Stimulated activated CD8-positive, alpha-beta memory T cell treated with anti-CD3 and anti-CD28 coated beads, Interleukin-7, amount 100 ng/mL, for 48 hours (primary cell): ENCODE measurements around the gene GRIK4.

Source experiments
- DNase-seq, 2 donors: peaks; one replicate each; pipeline ENCODE4 v3.0.0-alpha.2; 2020; ENCODE audit warnings: low read depth in 1 of 2; ENCODE audit errors: extremely low read depth in 1 of 2

The GRIK4 gene

DNA sequence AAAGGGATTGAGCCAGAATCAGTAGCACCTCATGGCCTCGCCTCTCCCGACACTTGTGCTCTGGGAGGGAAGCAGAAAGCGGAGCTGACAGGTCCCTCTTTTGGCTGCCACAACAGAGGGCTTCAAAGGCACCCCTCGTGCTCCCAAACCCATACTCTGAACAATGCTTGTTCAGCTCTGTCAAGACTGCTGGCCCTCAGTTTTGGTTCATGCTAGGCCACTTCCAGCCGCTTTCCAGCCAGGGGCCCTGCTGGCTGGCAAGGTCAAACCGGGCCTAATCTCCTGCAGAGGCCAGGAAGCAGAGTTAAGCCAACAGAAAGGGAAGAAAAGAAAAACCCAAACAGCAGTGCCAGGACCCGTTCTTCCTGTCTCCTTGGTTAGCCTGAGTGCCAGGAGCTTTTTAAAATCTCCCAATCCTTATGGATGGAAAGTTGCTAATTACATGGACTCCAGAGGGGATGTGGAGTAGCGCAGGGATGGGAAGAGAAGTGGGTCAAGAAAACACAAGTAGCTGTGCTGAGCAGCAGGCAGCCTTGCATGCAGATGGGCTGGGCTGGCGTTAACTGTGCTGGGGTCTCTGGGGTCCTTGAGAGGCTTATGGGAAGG is 150.6 kb downstream of the GRIK4 start:
- no peak for DNase-seq

GRCh38 chr11:120663142-120663541 is 151.6 kb downstream of the GRIK4 start:
- DNase-seq, result no peak

DNA sequence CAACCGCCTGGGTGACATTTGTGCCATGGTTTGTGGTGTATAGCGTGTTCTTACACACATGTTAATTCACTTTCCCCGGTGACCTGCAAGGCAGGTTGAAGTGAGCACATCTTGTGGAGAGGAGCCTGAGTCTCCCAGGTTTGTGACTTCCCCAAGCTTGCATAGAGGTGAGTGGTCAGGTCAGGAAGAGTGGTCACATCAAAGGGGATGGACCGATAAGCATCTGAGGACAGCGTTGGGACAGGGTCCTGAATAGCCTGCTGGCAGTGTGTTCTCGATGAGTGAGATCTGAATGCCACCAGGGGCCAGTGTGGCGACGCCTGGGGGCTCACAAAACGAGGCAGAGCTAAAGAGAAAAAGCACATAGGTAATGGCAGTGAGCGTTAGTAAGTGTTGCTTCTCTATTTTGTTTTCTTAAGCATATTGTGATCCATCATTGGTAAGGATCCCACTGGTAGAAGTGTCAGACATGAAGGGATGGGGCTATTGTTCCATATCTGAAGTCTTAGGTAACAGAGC is 154.6 kb downstream of the GRIK4 start:
- DNase-seq, result no peak

GRCh38 chr11:120667281-120667680 is 155.7 kb downstream of the GRIK4 start:
- DNase-seq, result no peak

DNA sequence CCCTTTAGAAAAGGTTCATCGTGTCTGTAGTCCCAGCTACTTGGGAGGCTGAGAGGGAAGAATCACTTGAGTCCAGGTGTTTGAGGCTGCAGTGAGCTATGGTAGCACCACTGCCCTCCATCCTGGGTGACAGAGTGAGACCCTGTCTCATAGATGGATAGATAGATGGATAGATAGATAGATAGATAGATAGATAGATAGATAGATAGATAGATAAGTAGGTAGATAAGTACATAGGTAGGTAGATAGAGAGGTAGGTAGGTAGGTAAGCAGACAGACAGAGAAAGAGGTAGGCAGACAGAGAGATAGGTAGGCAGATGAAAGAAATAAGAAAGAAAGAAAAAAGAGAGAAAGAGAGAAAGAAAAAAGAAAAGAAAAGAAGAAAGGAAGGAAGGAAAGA is 156.4 kb downstream of the GRIK4 start:
- DNase-seq, result no peak

GRCh38 chr11:120668537-120668936 is 157.0 kb downstream of the GRIK4 start:
- no peak for DNase-seq

- DNase-seq, result no peak
These were observed 163.0 kb downstream of the GRIK4 start for GRCh38 chr11:120674542-120674941.

GRCh38 chr11:120675171-120675570 is 163.6 kb downstream of the GRIK4 start:
- DNase-seq, result no peak

- no peak for DNase-seq
These were observed 165.4 kb downstream of the GRIK4 start for GRCh38 chr11:120676991-120677390.

- DNase-seq, result no peak
These were observed 168.8 kb downstream of the GRIK4 start for GRCh38 chr11:120680322-120680721.

DNA sequence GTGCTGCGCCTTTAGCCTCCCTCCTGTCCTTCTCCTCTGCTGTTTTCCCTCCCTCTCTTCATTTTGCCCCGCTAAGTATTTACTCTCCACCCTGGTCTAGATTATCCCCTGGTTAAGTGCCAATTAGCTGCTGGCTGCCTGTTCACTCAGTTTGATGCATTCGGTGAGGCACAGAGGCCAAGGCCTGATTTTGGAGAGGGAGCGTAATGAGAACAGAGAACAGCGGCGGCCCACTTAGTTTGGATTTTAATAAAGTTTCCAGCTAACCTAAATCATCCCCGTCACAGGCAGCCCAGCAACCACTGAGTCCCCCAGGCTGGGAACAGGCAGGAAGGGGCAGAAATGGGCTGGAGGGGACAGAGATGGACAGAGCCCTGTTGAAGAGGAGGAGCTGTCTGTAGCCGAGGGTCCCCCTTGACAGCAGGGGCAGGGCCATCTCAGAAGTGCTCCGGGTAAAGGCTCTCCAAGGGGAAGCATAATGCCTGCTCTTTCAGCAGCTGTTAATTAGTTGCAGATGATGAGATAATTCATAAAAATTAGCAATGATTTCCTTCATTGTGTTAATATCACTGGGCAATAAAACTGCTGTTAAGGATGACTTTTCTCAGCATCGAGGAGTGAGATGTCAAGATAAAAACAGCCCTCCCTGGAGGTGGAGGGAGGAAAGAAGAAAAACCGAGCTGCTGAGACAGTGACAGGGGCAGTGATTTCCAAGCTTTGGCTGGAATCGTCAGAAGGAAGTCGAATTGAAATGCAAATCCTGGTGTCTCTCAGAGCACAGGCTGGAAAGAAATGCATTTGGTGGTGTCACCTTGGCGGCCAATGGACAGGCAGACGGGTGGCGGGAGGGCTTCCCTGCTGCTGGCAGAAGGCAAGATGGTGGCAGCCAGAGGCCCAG is 170.1 kb downstream of the GRIK4 start:
- no peak for DNase-seq

GRCh38 chr11:120682332-120682649 is 170.7 kb downstream of the GRIK4 start:
- no peak for DNase-seq

DNA sequence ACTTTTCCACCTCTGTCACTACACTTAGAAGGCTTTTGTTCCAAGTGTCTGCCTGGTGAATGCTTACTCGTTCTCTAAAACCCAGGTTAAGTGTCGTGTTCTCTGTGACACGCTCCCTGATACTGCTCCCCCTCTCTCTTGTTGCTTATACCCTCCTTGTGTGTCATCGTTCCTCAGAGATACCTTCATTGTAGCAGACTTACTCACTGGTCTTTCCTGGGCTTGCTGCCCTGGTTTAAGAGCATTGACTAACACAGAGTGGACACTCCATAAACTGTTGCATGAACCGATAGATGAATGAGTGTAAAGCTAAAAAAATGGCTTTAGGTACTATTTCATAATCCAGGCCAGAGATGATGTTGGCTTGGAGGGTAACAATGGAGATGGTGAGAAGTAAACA is 171.3 kb downstream of the GRIK4 start:
- DNase-seq, result no peak

- DNase-seq, result no peak
These were observed 175.0 kb downstream of the GRIK4 start for GRCh38 chr11:120686516-120686915.

- no peak for DNase-seq
These were observed 176.6 kb downstream of the GRIK4 start for GRCh38 chr11:120688163-120688562.

DNA sequence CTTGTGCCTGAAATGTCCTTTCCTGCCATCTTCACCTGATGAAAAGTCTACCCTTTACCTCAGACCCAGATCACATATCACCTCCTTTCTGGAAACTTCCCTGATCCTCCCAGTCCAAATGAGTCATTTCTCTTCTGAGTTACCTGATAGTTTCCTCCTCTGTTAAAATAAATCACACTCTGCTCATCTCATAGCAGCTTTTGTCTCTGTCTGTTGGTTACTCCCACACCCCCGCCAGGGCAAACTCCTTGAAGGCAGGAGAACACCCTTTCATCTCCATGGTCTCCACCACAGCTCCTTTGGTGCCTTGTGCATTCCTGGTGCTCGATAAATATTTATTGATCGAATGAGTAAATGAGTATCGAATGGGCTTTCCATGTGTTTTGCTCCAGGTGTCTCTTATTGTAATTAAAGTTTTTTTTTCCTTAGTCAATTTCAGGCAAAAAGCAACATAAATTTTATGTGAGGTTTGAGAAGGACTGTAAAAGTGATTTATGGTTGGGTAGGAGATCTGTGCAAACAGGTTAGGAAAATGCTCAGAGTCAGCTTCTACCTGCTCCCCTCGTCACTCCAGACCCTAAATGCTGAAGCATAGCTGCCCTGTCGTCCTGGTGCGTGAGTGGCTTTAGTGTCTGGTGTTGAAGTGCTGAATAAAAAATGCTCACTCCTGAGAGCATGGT is 178.2 kb downstream of the GRIK4 start:
- no peak for DNase-seq

DNA sequence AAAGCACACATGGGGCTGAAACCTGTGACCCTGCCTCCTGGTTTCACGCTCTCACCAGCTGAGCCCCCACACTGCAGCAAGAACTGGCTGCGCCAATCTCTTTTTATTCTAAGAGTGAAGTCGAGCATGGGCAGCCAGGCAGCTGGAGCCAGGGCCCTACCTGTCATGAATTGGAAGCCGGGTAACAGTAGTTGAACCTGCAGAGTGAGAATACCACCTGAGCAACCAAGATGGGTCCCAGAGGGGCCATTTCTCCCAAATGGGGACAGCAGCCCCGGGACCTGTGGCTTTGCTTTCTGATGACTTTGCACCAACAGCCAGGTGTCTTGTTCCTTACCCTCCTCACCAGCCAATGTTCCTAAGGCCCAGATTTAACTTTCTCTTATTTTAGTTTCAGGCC is 178.9 kb downstream of the GRIK4 start:
- DNase-seq, result no peak

GRCh38 chr11:120694726-120695125 is 183.2 kb downstream of the GRIK4 start:
- DNase-seq, result no peak

DNA sequence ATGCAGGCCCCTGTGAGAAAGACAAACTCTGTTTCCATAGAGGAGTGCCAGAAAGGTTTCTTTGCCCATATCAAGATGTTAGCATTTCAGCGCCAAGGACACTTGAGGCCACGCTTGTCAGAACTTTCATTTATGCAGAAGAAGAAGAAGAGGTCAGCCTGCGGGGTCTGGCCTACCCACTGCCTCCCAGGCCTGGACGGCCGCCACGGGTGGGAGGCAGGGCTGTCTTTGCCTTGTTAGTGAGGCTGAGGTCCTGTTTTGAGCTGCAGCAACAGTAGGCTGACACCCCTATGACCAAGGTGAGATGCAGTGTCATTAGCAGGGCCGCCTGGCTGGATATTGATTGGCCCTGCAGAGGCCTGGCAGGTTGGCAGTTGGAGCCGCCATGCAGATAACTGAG is 183.9 kb downstream of the GRIK4 start:
- no peak for DNase-seq

DNA sequence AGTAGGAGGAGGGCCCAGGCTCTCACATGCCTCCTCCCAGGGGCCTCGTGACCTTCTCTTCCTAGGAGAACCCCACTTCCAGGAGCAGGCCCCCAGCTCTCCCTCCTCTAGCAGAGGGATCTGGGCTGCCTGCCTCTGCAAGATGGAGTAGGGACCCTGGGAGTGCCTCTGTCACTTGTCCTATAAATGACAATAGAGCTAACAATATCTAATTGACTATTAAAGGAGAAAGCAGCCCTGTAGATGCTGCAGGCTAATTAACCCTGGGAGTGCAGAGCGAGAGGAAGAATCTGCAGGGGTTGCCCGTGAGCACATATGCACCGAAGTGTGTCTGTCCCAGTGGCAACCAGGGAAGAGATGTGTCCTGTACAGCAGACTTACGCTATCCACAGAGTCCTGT is 184.4 kb downstream of the GRIK4 start:
- DNase-seq, result no peak

- no peak for DNase-seq
These were observed 185.2 kb downstream of the GRIK4 start for GRCh38 chr11:120696597-120697218.
